HepG2 (cell line): ENCODE data around the gene ABHD2. TPM values are rescaled to one million over a fixed set of nuclear protein-coding genes. Genes with fewer than 3 reads are reported as not detected.

Experiments
- ATF7-NPFF ChIP-seq: sonication (generic); formaldehyde crosslinking; IDR thresholded peaks from 2 replicates; pipeline ENCODE4 v1.8.1; 2023; ENCODE audit warnings: mild to moderate bottlenecking, low read depth, missing genetic modification reagents, moderate library complexity
- E2F1 ChIP-seq: sonication (generic); formaldehyde crosslinking; IDR thresholded peaks from 2 replicates; pipeline ENCODE4 v1.5.0; 2020; ENCODE audit warnings: missing genetic modification reagents
- E2F5 ChIP-seq: sonication (generic); formaldehyde crosslinking; conservative IDR thresholded peaks from 2 replicates; pipeline ENCODE4 v1.4.0; 2020; ENCODE audit warnings: missing genetic modification reagents
- EZH2 ChIP-seq: conservative IDR thresholded peaks from 2 replicates; pipeline ENCODE4 v1.6.1; 2012; ENCODE audit warnings: mild to moderate bottlenecking, low read depth, low read length, moderate library complexity
- HES4 ChIP-seq: sonication (generic); formaldehyde crosslinking; IDR thresholded peaks from 2 replicates; pipeline ENCODE4 v1.9.0; 2021; ENCODE audit warnings: mild to moderate bottlenecking, missing genetic modification reagents, borderline replicate concordance
- HMG20A ChIP-seq: IDR thresholded peaks from 2 replicates; pipeline ENCODE4 v1.6.1; 2016; ENCODE audit warnings: borderline replicate concordance
- LRRFIP1 ChIP-seq: sonication (generic); formaldehyde crosslinking; conservative IDR thresholded peaks from 2 replicates; pipeline ENCODE4 v1.4.0; 2020; ENCODE audit warnings: missing genetic modification reagents
- SMAD1 ChIP-seq: sonication (generic); formaldehyde crosslinking; IDR thresholded peaks from 2 replicates; pipeline ENCODE4 v1.4.0; 2020; ENCODE audit warnings: missing genetic modification reagents, low read depth, mild to moderate bottlenecking, borderline replicate concordance
- TRIM22 ChIP-seq: fragments of 450-650 bp; IDR thresholded peaks from 2 replicates; pipeline ENCODE4 v1.6.1; 2017
- ZBTB26 ChIP-seq: IDR thresholded peaks from 2 replicates; pipeline ENCODE4 v1.6.1; 2016; ENCODE audit warnings: missing compliant biosample characterization, missing genetic modification reagents, borderline replicate concordance
- ZFP36L1 ChIP-seq: sonication (generic); formaldehyde crosslinking; IDR thresholded peaks from 2 replicates; pipeline ENCODE4 v1.8.0; 2022; ENCODE audit warnings: mild to moderate bottlenecking, missing genetic modification reagents, moderate library complexity
- ZNF260 ChIP-seq: sonication (generic); formaldehyde crosslinking; IDR thresholded peaks from 2 replicates; pipeline ENCODE4 v1.4.0; 2020; ENCODE audit warnings: missing genetic modification reagents, low read depth, mild to moderate bottlenecking, borderline replicate concordance
- ZNF724P ChIP-seq: sonication (generic); formaldehyde crosslinking; IDR thresholded peaks from 2 replicates; pipeline ENCODE4 v1.8.0; 2022; ENCODE audit warnings: missing genetic modification reagents, borderline replicate concordance
- polyA plus RNA-seq, 8 experiments: library from polyadenylated mRNA; depleted of rRNA in 3 of 8; stranded (reverse) in 7 of 8; unstranded in 1 of 8; fragments of >200 nt; fragmentation: Illumina TruSeq in 4 of 8; extraction: Trizol in 4 of 8; gene quantifications; 2 replicates each; pipeline versions ENCODE4 v1.2.1 to v1.2.3, GENCODE V29; 2011 to 2016; ENCODE audit warnings: low read depth in 4 of 8, missing spikeins in 1 of 8, mixed read lengths in 1 of 8; ENCODE audit not compliant: insufficient read depth in 1 of 8
- total RNA-seq, 5 experiments: library from RNA; depleted of rRNA; stranded (reverse); fragments of >200 nt; fragmentation: Illumina TruSeq; extraction: Trizol; gene quantifications; 2 replicates each; pipeline ENCODE4 v1.2.3, GENCODE V29; 2016; ENCODE audit warnings: low read depth in 1 of 5

Gene ABHD2
- total and polyA plus RNA-seq, 2 of the 13 experiments (the other 11 are each of a cell fraction or from before 2014, with no cell fraction given), result 14.8 to 22.4 TPM

GRCh38 chr15:89164712-89165211, 76.5 kb downstream of the ABHD2 start (continued):
- TF ChIP-seq E2F5 (CRISPR knock-in tag) (no peak), ZBTB26 (CRISPR knock-in tag) (no peak), ZFP36L1 (CRISPR knock-in tag) (no peak), HMG20A (CRISPR knock-in tag) (peak; percentile 52; the same call in 1 of the 2 replicates), TRIM22 (no peak), SMAD1 (no peak), HES4 (CRISPR knock-in tag) (no peak), EZH2 (no peak), ZNF260 (no peak), ZNF724P (CRISPR knock-in tag) (no peak), ATF7-NPFF (CRISPR knock-in tag) (no peak), E2F1 (CRISPR knock-in tag) (no peak), LRRFIP1 (CRISPR knock-in tag) (no peak)
